ENCODE results near the gene MED15.

- TF ChIP-seq CTCF (IDR thresholded peaks at IDR 0.05) (no peak), POLR2A (IDR thresholded peaks at IDR 0.05) (no peak)
Observed at GRCh38 chr22:20625270-20625669, 117.9 kb downstream of the MED15 start.
